ENCODE results near the gene QRSL1. TPM values are rescaled to one million over a fixed set of nuclear protein-coding genes. Genes with fewer than 3 reads are reported as not detected.

The QRSL1 gene
- total and polyA plus RNA-seq, 9 of the 15 experiments (the other 6 are each of a cell fraction or from before 2014, with no cell fraction given) = 14.6 to 31.5 (median 23.0) TPM

GRCh38 chr6:106629103-106629858 is at the start of gene QRSL1, which contains the start of gene RTN4IP1 (continued):
- TF ChIP-seq, protein P1, sequence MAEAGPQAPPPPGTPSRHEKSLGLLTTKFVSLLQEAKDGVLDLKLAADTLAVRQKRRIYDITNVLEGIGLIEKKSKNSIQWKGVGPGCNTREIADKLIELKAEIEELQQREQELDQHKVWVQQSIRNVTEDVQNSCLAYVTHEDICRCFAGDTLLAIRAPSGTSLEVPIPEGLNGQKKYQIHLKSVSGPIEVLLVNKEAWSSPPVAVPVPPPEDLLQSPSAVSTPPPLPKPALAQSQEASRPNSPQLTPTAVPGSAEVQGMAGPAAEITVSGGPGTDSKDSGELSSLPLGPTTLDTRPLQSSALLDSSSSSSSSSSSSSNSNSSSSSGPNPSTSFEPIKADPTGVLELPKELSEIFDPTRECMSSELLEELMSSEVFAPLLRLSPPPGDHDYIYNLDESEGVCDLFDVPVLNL (CRISPR knock-in tag; IDR thresholded peaks at IDR 0.05; ENCODE audit: low read depth) = no peak
- TF ChIP-seq SNIP1 (IDR thresholded peaks at IDR 0.05; ENCODE audit: low read depth) (no peak), TAF15 (IDR thresholded peaks at IDR 0.05; ENCODE audit: low read depth, low read length) (no peak), HDAC2 (IDR thresholded peaks at IDR 0.05) (peak; percentile 89), FOSL1 (tag; conservative IDR thresholded peaks at IDR 0.05) (peak; percentile 43; the same call in 1 of the 2 replicates), NEUROD1 (IDR thresholded peaks at IDR 0.05; ENCODE audit: borderline replicate concordance, low read depth, low read length, partially characterized antibody) (peak; percentile 22), AFF4 (CRISPR knock-in tag; IDR thresholded peaks at IDR 0.05) (no peak), RAD21 (CRISPR knock-in tag; conservative IDR thresholded peaks at IDR 0.05 in 1 of 2, IDR thresholded peaks at IDR 0.05 in 1 of 2) (no peak), YY1 (IDR thresholded peaks at IDR 0.05; ENCODE audit: borderline replicate concordance in 1 of 3, control insufficient read depth in 1 of 3, extremely low read depth in 1 of 3, insufficient read depth in 3 of 3, insufficient read length in 1 of 3, insufficient replicate concordance in 2 of 3, low read depth in 1 of 3, low read length in 2 of 3) (peak; percentile 95 to 98 (median 97)), MED1 (CRISPR knock-in tag; IDR thresholded peaks at IDR 0.05; ENCODE audit: borderline replicate concordance) (no peak), ZNF561 (CRISPR knock-in tag; conservative IDR thresholded peaks at IDR 0.05) (no peak), NR4A1 (CRISPR knock-in tag; IDR thresholded peaks at IDR 0.05) (no peak), NR4A1 (tag; IDR thresholded peaks at IDR 0.05) (no peak), TBP (optimal IDR thresholded peaks at IDR 0.05; ENCODE audit: low read depth, low read length) (peak; percentile 80), ARID1B (IDR thresholded peaks at IDR 0.05) (no peak), DEAF1 (CRISPR knock-in tag; IDR thresholded peaks at IDR 0.05) (no peak), ZNF354B (CRISPR knock-in tag; IDR thresholded peaks at IDR 0.05) (no peak), ZEB2 (IDR thresholded peaks at IDR 0.05) (no peak)
- TF ChIP-seq, protein P2, sequence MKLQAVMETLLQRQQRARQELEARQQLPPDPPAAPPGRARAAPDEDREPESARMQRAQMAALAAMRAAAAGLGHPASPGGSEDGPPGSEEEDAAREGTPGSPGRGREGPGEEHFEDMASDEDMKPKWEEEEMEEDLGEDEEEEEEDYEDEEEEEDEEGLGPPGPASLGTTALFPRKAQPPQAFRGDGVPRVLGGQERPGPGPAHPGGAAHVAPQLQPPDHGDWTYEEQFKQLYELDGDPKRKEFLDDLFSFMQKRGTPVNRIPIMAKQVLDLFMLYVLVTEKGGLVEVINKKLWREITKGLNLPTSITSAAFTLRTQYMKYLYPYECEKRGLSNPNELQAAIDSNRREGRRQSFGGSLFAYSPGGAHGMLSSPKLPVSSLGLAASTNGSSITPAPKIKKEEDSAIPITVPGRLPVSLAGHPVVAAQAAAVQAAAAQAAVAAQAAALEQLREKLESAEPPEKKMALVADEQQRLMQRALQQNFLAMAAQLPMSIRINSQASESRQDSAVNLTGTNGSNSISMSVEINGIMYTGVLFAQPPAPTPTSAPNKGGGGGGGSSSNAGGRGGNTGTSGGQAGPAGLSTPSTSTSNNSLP (IDR thresholded peaks at IDR 0.05; ENCODE audit: borderline replicate concordance, low read depth, low read length) = no peak

Data from K562 (cell line).